ENCODE data around the gene NUAK1.

NUAK1 gene

DNA sequence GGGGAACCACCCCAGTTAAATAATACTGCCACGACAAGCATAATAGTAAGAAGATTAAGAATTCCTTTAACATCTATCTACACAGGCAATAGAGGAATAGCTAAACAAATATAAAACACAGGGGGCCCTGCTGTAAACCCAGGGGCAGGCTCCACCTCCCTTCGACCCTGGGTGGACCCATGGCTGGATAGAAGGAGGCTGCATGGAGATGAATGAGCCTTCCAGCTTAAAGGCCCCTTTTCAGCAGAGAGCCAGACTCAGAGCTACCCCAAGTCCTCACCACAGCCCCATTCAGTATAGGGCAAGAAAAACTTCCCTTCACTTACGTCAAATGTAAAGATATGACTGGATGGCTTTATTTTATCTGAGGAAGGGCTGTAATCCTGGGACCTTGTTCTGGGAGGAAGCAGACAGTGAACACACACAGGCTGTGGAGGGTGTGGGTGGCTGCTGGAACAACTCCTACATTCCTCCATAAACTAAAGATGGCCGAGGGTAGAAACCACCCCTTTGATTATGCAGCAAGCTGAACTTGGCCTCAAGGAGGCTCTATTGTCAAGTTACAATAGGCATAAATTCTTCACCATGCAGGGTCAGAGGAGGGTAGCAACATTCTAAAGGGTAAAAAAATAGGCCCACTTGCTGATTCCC lies 30.4 kb downstream of the NUAK1 start:
- DNase-seq, result no peak

DNA sequence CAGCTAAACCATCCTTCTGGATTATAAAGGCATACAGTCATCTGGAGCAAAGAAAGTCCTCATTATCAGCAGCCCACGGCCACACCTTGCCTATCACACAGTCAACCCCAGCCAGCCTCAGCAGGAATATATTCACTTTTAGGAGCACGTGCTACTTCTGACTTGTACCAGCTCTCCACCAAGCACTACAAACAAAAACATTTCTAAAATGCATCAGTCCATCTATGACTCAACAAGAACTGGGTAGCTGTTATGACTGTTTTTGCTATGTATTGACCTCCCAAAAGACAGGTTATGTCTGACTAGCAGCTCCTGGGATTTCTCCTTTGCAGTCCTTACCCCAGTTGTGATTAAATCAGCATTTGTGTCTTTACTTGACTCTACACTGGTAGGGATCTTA lies 31.2 kb downstream of the NUAK1 start:
- DNase-seq, result no peak

DNA sequence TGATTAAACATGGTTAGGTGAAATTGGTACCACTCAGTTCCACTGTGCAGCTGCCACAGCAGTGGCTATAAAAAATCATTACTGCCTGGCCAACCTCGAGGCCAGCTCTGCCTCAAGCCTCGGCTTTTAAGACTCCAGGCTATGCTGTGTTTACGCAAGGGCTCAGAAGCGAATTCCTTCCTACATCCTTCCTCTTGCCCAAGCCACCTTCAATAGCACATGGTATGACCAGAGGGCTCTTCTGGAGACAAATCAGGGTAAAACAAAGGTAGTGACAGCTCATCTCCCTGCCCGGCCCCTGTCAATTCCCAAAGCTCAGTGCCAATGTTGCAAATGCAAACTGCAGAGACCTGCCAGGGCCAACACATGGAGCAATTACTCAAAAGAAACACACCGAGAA lies 31.9 kb downstream of the NUAK1 start:
- no peak for DNase-seq

DNA sequence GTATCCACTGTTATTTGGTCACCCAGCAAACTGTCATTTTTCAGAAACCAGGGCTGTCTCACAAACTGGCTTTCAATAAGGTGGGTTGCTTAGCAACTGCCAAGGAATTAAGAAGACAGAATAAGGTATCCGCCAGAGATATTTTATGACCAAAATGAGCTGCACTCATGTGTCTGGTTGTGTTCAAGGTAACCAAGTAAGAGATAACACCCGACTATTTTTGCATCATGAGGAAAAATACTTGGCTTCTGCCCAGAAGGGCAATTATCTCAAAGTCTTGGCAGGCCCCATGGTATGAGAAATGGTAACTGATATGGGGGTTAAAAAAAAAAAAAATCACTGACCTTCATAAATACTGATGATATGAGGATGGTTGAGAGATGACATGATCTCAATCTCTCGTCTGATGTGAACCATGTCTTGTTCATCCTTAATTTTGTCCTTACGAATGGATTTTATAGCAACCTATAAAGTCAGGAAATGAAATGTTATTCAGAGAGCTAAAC lies 32.6 kb downstream of the NUAK1 start:
- no peak for DNase-seq

DNA sequence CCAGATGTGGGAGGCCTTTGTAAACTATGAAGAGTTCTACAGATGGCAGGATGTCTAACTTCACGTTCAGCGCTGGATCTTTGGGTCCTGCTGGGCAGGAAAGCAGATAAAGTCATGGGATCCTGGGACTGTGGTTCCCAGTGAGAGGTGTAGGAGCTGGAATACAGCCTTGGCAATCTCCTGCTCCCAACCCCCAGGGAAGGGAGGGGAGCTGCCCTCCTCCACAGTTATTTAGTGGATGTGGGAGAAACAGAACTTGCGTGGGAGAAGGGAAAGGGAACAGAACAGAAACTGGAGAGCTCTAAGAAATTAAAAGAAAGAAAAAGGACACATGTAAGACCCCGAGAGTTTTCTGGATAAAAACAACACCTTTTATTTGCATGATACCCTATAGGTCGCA lies 37.0 kb downstream of the NUAK1 start:
- no peak for DNase-seq

DNA sequence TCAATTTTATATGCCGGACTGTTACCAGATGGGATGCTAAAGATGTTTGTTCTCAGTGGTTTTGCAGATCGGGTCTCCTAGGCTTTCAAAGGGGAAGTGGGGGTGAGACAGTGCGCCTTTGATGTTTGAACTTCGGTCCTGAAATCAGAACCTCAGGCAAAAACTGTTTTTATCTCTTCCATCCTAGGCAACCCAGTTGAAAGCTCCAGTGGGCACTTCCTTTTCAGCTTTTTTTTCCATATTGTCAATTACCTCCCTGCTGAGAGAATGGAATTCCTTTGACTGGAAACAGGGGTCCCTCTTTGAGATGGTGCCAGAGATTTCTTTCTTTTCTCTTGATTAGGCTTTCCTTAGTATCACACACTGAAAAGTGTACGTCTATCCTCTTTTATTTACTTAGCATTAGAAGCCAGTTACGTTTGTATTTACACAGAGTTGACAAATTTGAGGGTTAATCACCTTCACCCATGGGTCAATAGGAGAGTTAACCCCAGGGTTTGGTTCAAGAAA lies 40.0 kb downstream of the NUAK1 start:
- no peak for DNase-seq

DNA sequence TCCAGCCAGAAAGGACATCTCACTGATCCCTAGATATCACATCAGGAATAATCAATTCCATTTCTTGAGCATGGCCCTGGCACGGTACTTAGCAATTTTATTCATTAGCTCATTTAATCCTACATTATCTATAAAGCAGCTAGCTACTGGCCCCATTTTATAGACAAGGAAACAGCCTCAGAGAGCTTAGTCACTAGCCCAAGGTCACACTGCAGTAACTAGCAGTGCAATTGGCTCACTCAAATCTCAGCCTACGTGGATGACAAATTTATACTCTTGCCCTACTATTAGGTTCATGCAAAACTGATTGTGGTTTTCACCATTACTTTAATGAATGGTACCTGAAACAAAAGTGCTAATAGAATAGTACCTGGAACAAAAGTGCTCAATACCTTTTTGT lies 41.7 kb downstream of the NUAK1 start:
- no peak for DNase-seq

DNA sequence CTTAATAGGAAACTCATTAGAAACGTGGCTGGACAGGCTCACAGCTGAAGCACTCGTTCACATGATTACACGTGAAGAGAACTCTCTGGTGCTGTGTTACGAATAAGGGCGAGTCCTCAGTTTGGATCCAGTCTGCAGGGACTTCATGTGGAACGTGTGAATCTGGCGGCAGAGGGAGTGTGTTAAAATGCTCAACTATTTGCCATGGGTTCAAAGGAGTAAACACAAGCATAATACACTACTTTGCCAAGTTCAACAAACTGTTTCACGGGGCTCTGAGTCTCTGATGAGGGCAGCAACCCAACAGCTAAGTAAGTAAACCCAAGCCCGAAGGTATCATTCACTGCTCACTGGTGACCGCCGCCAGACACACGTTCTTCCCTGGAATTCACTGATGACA lies 42.4 kb downstream of the NUAK1 start:
- no peak for DNase-seq

DNA sequence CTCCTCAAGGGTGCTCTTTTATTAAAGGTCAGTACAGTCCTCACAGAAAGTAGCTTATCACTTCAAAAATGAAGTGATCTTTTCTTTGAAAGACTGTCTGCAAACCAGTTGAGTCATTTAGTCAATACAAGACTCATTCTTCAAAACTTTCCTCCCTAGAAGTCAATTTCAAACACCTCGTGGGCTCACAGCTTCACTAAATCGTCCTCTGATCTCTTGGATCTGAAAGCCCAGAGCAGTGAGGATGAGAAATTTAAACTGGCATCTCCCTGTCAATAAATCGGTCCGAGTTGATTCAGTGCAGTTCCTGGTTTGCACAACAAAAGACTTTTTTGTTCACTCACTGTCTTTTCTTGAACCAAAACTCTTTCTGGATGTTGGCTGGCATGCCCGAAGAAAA lies 44.5 kb downstream of the NUAK1 start:
- no peak for DNase-seq

DNA sequence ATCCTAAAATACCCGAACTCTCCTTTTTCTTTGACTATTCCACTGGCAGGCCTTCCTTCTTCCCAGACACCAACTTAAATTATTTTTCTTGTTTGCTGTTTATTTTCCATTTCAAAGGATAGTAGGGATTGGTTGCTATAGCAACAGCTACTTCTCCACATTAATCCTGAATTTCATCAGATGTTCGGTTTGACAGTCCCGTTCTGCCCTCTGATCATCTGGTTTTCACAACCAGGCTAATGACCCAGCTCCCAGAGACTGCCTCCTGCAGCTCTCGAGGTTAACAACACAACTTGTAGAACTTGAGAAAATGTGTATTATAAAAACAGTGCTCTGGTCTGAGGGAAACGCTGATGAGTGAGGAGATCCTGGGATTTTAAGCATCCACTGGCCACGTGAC lies 45.5 kb downstream of the NUAK1 start:
- no peak for DNase-seq

DNA sequence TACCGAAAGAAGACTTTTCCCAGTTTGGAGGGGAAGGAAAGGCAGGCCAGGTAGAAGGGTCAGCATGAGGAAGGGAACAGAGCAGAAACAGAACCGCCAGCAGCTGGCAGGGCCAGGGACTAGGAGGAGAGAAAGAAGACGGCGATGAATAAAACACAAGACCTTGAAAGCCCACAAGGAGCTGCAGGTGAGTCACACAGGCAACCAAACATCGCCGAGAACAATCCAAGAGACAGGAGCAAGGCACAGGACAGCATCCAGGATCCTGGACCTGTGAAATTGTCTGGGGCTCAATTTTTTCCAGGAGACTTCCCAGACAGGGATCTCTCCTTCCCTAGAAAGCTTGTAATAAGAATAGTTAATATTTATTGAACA lies 47.3 kb downstream of the NUAK1 start:
- no peak for DNase-seq

DNA sequence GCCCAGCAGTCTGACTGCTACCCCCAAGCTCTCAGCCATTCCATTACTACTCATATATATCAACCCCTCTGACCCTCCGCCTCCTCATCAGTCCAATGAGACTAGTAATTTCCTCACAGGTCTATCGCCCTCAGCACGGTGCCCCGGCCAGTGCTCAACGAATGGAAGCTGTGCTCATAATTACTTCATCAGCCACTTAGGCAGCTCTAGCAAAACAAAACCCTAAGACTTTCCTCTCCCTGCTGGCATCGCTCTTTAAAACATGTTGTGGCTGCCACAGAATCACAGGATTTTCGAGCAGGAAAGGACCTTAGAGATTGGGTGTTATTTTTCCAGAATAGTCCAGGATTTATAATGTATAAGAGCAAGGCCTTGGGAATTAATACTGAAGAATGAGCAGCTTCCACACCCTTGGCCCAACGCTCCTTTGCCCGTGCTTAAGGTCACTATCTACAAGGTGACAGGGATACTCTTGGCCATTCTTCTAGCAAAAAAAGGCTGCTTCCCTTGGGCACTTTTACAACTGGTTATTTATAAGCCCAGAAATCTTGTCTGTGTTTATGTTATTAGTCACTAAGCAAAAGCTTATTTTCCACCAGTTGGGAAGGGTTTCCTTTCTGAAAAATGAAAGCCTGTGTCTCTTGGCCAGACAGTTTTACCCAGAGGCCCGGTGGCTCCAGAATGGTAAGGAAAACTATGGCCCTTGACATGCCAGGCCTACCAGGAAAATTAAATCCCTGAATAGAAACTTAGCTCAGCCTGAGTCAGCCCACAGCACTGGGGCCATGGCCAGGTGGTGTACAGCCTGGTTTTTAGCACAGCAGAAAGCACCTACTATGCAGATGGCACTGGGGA lies 47.9 kb downstream of the NUAK1 start:
- no peak for DNase-seq

DNA sequence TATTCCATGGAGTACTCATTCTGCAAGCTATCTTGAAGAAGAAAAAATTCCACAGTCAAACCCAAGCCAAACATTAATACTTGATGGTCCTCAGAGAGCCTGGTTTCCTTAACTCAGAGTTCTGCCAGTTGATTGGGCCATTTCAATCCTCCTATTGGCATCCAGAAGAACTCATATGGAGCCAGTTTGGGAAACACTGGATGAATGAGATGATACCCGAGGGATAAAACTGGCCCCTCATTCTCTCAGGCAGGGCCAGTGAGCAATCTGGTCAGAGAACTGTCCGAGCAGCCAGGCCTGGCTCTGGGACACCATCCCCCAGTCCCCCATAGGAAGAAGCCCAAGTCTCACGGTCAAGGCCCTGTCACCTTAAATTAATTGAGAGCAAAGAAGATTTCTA lies 48.8 kb downstream of the NUAK1 start:
- no peak for DNase-seq

DNA sequence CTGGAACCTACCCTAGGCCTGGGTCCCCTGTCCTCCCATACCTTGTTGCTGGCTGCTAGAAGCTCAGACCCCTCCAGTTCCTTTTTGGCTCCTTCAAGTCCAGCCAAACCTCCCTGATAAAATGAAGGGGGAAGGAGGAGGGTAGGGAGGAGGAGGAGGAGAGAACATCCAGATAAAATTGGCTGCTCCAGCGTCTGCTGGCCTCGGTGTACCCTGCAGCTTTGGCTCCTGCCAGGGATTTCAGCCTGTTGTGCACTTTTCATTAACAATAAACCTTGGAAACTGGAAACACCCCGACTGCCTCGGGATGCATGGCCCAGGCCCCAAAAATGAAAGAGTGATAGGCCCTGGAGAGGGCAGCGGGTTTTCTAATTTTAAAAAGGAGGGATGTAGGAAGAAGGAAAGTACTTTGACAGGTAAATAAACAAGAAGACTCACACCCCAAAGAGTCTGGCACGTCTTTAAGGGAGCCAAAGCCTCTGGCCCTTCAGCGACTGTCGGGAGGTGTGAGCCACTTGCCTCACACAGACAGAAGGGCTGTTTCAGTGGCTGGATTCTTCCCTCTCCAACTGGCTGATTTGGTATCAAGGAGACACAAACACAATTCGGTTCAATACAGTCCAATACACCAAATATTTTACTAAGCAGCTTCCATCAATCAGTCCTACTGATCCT lies 49.8 kb downstream of the NUAK1 start:
- no peak for DNase-seq

DNA sequence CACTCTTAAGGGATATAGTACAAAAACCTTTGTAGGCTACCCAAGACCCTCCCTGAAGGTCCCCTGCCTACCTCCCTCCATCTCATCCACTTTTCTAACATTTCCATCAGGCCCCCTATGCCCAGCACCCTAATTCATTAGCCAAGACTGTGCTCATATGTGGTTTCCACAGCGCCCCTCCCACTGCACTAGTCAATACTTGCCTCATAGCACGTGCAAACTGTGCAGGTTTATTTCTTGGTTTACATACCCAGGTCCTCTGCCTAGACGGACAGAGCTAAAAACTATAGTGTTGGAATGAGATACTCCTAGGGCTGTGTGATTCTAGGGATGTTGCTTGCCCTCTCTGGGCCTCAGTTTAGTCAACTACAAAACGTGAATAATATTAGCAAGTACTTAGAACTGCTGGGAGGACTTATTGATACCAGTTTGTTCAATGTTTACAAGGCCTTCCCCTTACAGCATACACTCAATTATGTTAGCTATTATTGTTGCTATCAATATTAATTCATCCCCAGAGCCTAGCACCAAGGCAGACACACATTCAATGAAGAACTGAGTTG lies 50.4 kb downstream of the NUAK1 start:
- DNase-seq, result no peak

DNA sequence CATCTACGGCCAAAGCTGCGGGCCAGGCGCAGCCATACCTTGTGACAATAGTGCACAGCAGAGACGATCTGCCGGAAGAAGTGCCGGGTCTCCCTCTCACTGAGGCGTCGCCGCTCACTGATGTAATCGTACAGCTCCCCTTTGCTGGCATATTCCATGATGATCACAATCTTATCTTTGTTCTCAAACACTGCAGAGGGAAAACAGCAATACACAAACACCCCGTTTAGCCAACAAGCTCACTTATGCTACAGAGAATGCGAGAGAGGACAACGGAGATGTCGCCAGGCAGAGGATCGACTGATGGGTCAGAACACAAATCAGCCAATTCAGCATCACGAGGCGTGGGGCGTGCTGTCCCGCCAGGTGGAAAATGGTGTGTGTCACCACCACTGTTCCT lies 52.1 kb downstream of the NUAK1 start:
- DNase-seq, result no peak

DNA sequence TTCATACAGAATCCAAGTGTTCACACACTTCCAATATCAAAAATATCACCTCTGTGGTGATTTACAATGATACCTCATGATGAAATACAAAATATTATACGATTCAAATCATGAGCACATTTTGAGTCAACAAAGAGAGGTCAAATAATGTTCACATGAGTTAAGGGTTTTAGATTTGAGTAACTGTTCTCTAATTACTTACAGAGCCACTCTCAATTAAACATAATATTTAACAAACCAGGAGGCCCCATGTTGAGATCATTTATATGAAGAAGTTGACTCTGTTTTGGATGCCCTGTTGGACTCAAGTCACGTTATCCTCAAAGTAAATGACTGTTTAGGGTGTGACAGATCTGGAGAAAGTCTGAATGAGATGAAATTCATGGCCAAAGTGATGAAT lies 53.5 kb downstream of the NUAK1 start:
- DNase-seq, result no peak

DNA sequence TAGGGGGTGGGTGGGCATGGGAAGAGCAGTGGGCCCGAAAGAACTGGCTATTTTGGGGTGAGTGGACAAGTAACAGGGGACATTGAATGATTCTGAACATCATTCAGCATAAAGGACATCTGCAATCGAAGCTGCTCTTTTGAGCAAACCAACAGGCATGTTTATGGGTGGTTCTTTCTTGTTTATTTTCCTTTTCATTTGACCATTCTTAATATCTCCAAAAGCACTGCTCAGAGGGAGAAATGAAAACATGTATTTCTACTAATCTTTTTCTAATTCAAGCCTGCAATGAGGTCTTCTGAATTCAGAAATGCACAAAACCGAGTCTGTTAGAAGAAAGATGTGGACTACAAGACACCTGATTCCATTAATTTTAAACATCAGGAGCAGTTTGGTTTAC lies 54.0 kb downstream of the NUAK1 start:
- DNase-seq, result no peak

DNA sequence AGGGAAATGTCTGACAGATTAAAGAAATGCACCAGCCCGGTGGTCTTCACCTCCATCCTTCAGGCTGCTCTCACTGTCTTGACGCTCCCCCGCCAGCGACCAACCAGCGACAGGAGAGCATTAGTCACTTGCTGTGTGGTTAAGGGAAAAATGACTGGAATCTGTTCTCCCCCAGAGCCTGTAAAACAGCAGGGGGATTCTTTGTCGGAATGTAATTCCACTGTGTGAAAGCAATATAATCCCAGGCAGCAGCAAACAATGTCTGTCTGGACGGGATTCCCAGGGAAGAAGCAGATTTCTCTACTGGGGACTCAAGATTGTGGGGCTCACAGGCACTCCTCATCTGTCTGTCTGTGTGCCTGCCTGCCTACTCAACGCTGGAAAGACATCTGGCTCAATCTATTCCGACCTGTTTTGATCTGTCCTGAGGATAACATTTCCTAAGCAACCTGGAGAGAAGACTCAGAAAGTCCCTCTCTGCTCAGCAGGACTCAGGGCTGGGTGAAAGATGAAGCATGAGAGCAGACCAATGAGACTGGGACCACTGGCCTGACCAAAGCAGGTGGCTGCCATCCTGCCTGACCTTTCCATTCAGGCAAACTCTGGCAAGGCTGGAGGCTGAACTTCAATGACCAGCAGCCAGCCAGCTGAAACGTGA lies 54.6 kb downstream of the NUAK1 start:
- no peak for DNase-seq

DNA sequence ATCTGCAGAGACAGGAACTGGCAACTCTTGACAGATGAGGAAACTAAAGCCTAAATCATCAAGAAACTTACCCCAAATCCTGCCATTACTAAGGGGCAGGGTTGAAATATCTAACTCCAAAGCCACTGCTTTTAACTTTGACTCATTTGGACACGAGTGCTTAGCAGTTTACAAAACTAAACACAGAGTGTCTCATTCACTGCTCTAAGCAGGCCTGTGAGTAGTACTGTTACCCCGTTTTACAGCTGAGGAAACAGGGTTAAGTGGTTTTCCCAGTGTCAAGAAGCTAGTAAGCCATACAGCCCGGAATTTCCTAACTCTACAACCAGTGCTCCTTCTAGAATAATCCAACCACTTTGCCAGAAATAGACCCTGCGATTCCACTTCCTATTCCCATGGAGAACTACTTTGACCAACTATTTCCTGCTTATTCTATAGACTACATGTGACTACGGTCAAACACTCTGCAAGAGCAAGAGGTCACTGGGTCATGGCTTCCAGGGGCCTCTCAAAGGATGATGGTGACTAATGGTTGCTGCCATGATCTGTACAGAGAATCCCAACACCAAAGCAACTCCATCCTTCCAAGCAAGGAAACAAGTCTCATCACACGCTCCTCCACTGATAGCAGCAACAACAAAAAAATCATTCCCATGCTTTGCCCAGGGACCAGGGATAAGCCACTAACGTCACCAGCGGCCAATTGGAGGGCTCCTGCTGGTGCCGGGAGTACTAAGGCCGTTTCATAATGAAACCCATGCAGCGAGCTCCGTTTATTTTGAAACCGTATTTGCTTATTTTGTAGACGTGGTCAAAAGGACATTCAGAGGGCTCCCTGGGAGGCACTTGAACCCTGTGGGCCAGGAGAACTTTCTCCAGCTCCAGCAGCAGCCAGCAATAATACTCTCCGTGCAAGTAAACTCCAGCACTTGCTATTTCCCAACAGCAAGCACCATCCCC lies 56.3 kb downstream of the NUAK1 start:
- DNase-seq, result no peak

DNA sequence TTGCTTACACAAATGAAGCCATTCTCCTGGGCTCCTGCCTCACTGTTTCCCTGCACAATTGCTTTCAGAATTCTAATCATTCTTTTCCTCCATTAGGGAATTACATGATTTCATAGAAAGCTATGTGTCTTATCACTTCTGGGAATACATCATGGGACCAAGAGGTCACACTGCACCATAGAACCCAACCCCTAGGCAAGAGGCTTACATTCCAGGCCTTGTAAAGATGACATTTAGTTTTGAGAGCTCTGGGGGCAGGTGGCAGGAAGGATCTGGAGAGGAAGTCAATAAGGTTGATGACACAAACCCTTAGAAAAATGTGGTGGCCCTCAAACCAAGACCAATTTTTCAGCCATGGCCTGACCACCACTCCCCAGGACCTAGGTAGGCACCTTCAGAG lies 57.1 kb downstream of the NUAK1 start:
- DNase-seq, result no peak

DNA sequence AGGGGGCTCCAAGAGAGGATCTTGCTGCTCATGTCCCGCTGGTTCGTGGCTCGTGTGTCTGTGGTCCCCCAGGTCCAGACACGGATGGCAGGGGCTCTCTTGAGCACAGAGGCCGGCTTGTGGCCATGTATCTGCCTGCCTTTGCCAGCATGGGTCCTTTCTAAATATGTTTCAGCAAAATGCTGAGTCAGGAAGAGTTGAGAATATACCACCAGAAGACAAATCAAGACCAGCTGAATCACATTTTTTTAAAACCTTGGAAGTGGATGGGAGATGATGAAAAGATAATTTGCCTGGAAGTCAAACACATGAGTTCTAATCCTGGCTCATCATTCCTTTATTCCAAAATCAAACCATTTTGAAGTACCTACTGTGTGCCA lies 58.0 kb downstream of the NUAK1 start:
- no peak for DNase-seq
